ENCODE results near the gene SPG11. TPM values are rescaled to one million over a fixed set of nuclear protein-coding genes. Genes with fewer than 3 reads are reported as not detected.
"Not testable (repeated sequence)": the region's sequence is repeated elsewhere in the genome, so short reads cannot be mapped to it uniquely, and the experiment has no call there.

Gene SPG11
- total RNA-seq, 2 experiments from 2014 or later, result 84.6 to 86.8 TPM

GRCh38 chr15:44656298-44656697 lies 7.2 kb downstream of the SPG11 start:
- CTCF ChIA-PET, result interaction anchor here (0.9 to 1.6 kb wide), 3 partner anchors 57 to 111 kb away, joined by 3 to 7 read pairs (median 3); no protein-coding TSS in a partner anchor
- no peak for DNase-seq
- Mint-ChIP-seq H3K27ac (no peak overlapping the region), H3K36me3 (peaks cover 48% of the 10 kb centered on the region), H3K4me3 (no peak overlapping the region), H3K9me3 (no peaks in the 10 kb centered on the region), H3K4me1 (ENCODE audit: low read depth) (peaks cover 28% of the 10 kb centered on the region), H3K27me3 (no peaks in the 10 kb centered on the region)
- intact Hi-C loops (cut with micrococcal nuclease), result no loop called here
- POLR2A ChIA-PET, result no interaction called here

GRCh38 chr15:44654858-44655257 lies 8.6 kb downstream of the SPG11 start:
- no peak for DNase-seq
- no peak overlapping the region for H3K27ac Mint-ChIP-seq
- peaks cover 22% of the 10 kb centered on the region for H3K4me1 Mint-ChIP-seq (ENCODE audit: low read depth)
- no peaks in the 10 kb centered on the region for H3K9me3 Mint-ChIP-seq
- H3K36me3 Mint-ChIP-seq, result peaks cover 53% of the 10 kb centered on the region
- intact Hi-C loops (cut with micrococcal nuclease), result no loop called here
- ChIA-PET POLR2A (no interaction called here), CTCF (no interaction called here)
- H3K4me3 Mint-ChIP-seq, result no peak overlapping the region
- no peaks in the 10 kb centered on the region for H3K27me3 Mint-ChIP-seq

GRCh38 chr15:44647637-44648036 lies 15.8 kb downstream of the SPG11 start:
- ChIA-PET CTCF (interaction anchor here (0.8 to 1.1 kb wide), 2 partner anchors 15 to 90 kb away, joined by 3 to 5 read pairs; partner anchors contain the start of gene SPG11), POLR2A (interaction anchor here (1.5 kb wide), 1 partner anchor 68 kb away, joined by 4 read pairs; no protein-coding TSS in a partner anchor)
- intact Hi-C loops (cut with micrococcal nuclease), result no loop called here
- no peak overlapping the region for H3K27ac Mint-ChIP-seq
- H3K4me3 Mint-ChIP-seq, result no peak overlapping the region
- peaks cover 47% of the 10 kb centered on the region for H3K4me1 Mint-ChIP-seq (ENCODE audit: low read depth)
- H3K9me3 Mint-ChIP-seq, result peaks cover 9% of the 10 kb centered on the region
- H3K27me3 Mint-ChIP-seq, result no peaks in the 10 kb centered on the region
- DNase-seq, result no peak
- peaks cover 66% of the 10 kb centered on the region for H3K36me3 Mint-ChIP-seq

GRCh38 chr15:44647036-44647435 lies 16.4 kb downstream of the SPG11 start:
- H3K36me3 Mint-ChIP-seq, result peaks cover 62% of the 10 kb centered on the region
- peak overlapping the region; percentile 9 for H3K27ac Mint-ChIP-seq
- intact Hi-C loops (cut with micrococcal nuclease), result no loop called here
- H3K27me3 Mint-ChIP-seq, result no peaks in the 10 kb centered on the region
- ChIA-PET POLR2A (interaction anchor here (0.8 to 1.5 kb wide), 2 partner anchors 16 to 68 kb away, joined by 3 to 4 read pairs; no protein-coding TSS in a partner anchor), CTCF (interaction anchor here (1.1 kb wide), 1 partner anchor 16 kb away, joined by 5 read pairs; the partner anchor contains the start of gene SPG11)
- H3K4me3 Mint-ChIP-seq, result no peak overlapping the region
- no peak for DNase-seq
- peaks cover 9% of the 10 kb centered on the region for H3K9me3 Mint-ChIP-seq
- H3K4me1 Mint-ChIP-seq (ENCODE audit: low read depth), result peaks cover 47% of the 10 kb centered on the region

GRCh38 chr15:44646460-44646859 lies 17.0 kb downstream of the SPG11 start:
- H3K9me3 Mint-ChIP-seq, result peaks cover 9% of the 10 kb centered on the region
- H3K4me3 Mint-ChIP-seq, result no peak overlapping the region
- intact Hi-C loops (cut with micrococcal nuclease), result no loop called here
- no peak for DNase-seq
- CTCF ChIA-PET, result interaction anchor here (1.1 kb wide), 1 partner anchor 17 kb away, joined by 5 read pairs; the partner anchor contains the start of gene SPG11
- H3K27ac Mint-ChIP-seq, result no peak overlapping the region
- POLR2A ChIA-PET, result interaction anchor here (0.8 to 1.5 kb wide), 2 partner anchors 16 to 69 kb away, joined by 3 to 4 read pairs; no protein-coding TSS in a partner anchor
- no peaks in the 10 kb centered on the region for H3K27me3 Mint-ChIP-seq
- H3K36me3 Mint-ChIP-seq, result peaks cover 59% of the 10 kb centered on the region
- H3K4me1 Mint-ChIP-seq (ENCODE audit: low read depth), result peaks cover 47% of the 10 kb centered on the region

GRCh38 chr15:44641651-44642050 lies 21.8 kb downstream of the SPG11 start:
- Mint-ChIP-seq H3K4me1 (ENCODE audit: low read depth) (peaks cover 28% of the 10 kb centered on the region), H3K27ac (no peak overlapping the region), H3K27me3 (no peaks in the 10 kb centered on the region), H3K9me3 (peaks cover 8% of the 10 kb centered on the region), H3K36me3 (peaks cover 33% of the 10 kb centered on the region), H3K4me3 (no peak overlapping the region)
- ChIA-PET POLR2A (no interaction called here), CTCF (no interaction called here)
- intact Hi-C loops (cut with micrococcal nuclease), result no loop called here
- DNase-seq, result no peak

- H3K27me3 Mint-ChIP-seq, result no peaks in the 10 kb centered on the region
- no peak overlapping the region for H3K4me3 Mint-ChIP-seq
- H3K36me3 Mint-ChIP-seq, result peaks cover 27% of the 10 kb centered on the region
- ChIA-PET CTCF (interaction anchor here (2.8 kb wide), 1 partner anchor 102 kb away, joined by 10 read pairs; no protein-coding TSS in a partner anchor), POLR2A (no interaction called here)
- H3K4me1 Mint-ChIP-seq (ENCODE audit: low read depth), result peaks cover 19% of the 10 kb centered on the region
- H3K27ac Mint-ChIP-seq, result no peak overlapping the region
- DNase-seq, result no peak
- intact Hi-C loops (cut with micrococcal nuclease), result no loop called here
- no peaks in the 10 kb centered on the region for H3K9me3 Mint-ChIP-seq
These were observed 26.5 kb downstream of the SPG11 start for GRCh38 chr15:44636976-44637375.

GRCh38 chr15:44633603-44634002 lies 29.9 kb downstream of the SPG11 start:
- ChIA-PET POLR2A (interaction anchor here (0.6 to 1.8 kb wide), 7 partner anchors 11 to 153 kb away, joined by 3 to 8 read pairs (median 3); partner anchors contain the start of genes B2M, PATL2 and SPG11), CTCF (interaction anchor here (1.2 to 3.2 kb wide), 3 partner anchors 30 to 87 kb away, joined by 3 to 10 read pairs (median 4); partner anchors contain the start of genes PATL2 and SPG11)
- no peaks in the 10 kb centered on the region for H3K27me3 Mint-ChIP-seq
- H3K9me3 Mint-ChIP-seq, result no peaks in the 10 kb centered on the region
- peaks cover 23% of the 10 kb centered on the region for H3K4me1 Mint-ChIP-seq (ENCODE audit: low read depth)
- DNase-seq, result peak; percentile 18
- peak overlapping the region; percentile 96 for H3K27ac Mint-ChIP-seq
- intact Hi-C loops (cut with micrococcal nuclease), result loop anchor here (1.0 to 5.0 kb wide), 4 partner anchors 30 to 206 kb away; partner anchors contain the start of genes B2M, CTDSPL2, PATL2 and SPG11
- H3K36me3 Mint-ChIP-seq, result peaks cover 42% of the 10 kb centered on the region
- H3K4me3 Mint-ChIP-seq, result peak overlapping the region; percentile 70

GRCh38 chr15:44625286-44625685 lies 38.2 kb downstream of the SPG11 start:
- H3K4me3 Mint-ChIP-seq; H3K27me3 Mint-ChIP-seq; POLR2A ChIA-PET; DNase-seq; CTCF ChIA-PET; intact Hi-C loops (cut with micrococcal nuclease); H3K9me3 Mint-ChIP-seq: not testable (repeated sequence)
- peaks cover 39% of the 10 kb centered on the region for H3K36me3 Mint-ChIP-seq
- peak overlapping the region; percentile 9 for H3K27ac Mint-ChIP-seq
- H3K4me1 Mint-ChIP-seq (ENCODE audit: low read depth), result peaks cover 11% of the 10 kb centered on the region

- DNase-seq, result no peak
- intact Hi-C loops (cut with micrococcal nuclease), result no loop called here
- no peaks in the 10 kb centered on the region for H3K27me3 Mint-ChIP-seq
- ChIA-PET CTCF (interaction anchor here (0.6 to 1.8 kb wide), 3 partner anchors 44 to 136 kb away, joined by 3 to 6 read pairs (median 3); no protein-coding TSS in a partner anchor), POLR2A (no interaction called here)
- H3K4me1 Mint-ChIP-seq (ENCODE audit: low read depth), result peaks cover 11% of the 10 kb centered on the region
- H3K36me3 Mint-ChIP-seq, result peaks cover 33% of the 10 kb centered on the region
- H3K4me3 Mint-ChIP-seq, result no peak overlapping the region
- H3K9me3 Mint-ChIP-seq, result no peaks in the 10 kb centered on the region
- peak overlapping the region; percentile 51 for H3K27ac Mint-ChIP-seq
These were observed 40.3 kb downstream of the SPG11 start for GRCh38 chr15:44623178-44623577.

- peaks cover 7% of the 10 kb centered on the region for H3K4me1 Mint-ChIP-seq (ENCODE audit: low read depth)
- ChIA-PET CTCF (interaction anchor here (0.6 to 1.7 kb wide), 2 partner anchors 41 to 559 kb away, joined by 3 to 6 read pairs; no protein-coding TSS in a partner anchor), POLR2A (interaction anchor here (0.6 kb wide), 1 partner anchor 8 kb away, joined by 3 read pairs; no protein-coding TSS in a partner anchor)
- H3K4me3 Mint-ChIP-seq, result no peak overlapping the region
- H3K27ac Mint-ChIP-seq, result no peak overlapping the region
- intact Hi-C loops (cut with micrococcal nuclease), result no loop called here
- no peak for DNase-seq
- H3K36me3 Mint-ChIP-seq, result peaks cover 40% of the 10 kb centered on the region
- H3K27me3 Mint-ChIP-seq, result no peaks in the 10 kb centered on the region
- no peaks in the 10 kb centered on the region for H3K9me3 Mint-ChIP-seq
These were observed 43.4 kb downstream of the SPG11 start for GRCh38 chr15:44620081-44620480.

GRCh38 chr15:44616974-44617373 lies 46.5 kb downstream of the SPG11 start:
- no peak overlapping the region for H3K27ac Mint-ChIP-seq
- ChIA-PET CTCF (interaction anchor here (1.4 kb wide), 1 partner anchor 122 kb away, joined by 3 read pairs; no protein-coding TSS in a partner anchor), POLR2A (no interaction called here)

More at GRCh38 chr15:44616974-44617373, 46.5 kb downstream of the SPG11 start:
- Mint-ChIP-seq H3K4me3 (no peak overlapping the region), H3K4me1 (ENCODE audit: low read depth) (no peaks in the 10 kb centered on the region), H3K36me3 (peaks cover 42% of the 10 kb centered on the region), H3K9me3 (no peaks in the 10 kb centered on the region), H3K27me3 (no peaks in the 10 kb centered on the region)
- intact Hi-C loops (cut with micrococcal nuclease), result no loop called here
- no peak for DNase-seq

Data from activated CD4-positive, alpha-beta memory T cell treated with anti-CD3 and anti-CD28 coated beads for 36 hours (primary cell).